Measurements from ENCODE around the gene KDM6A. TPM values are rescaled to one million over a fixed set of nuclear protein-coding genes. Genes with fewer than 3 reads are reported as not detected.

KDM6A gene
- total RNA-seq, 1 experiment from 2014 or later: 40.9 TPM

GRCh38 chrX:44829832-44830231 lies 43.2 kb upstream of the KDM6A start:
- Histone ChIP-seq H3K36me3 (ENCODE audit: insufficient read depth, low read length, poor library complexity, severe bottlenecking) (no peaks in the 10 kb centered on the region), H3K27me3 (replicated peaks; ENCODE audit: insufficient read depth, low read depth, low read length, poor library complexity) (no peaks in the 10 kb centered on the region), H3K27ac (ENCODE audit: low read depth, low read length, poor library complexity, severe bottlenecking) (no peak overlapping the region), H3K4me1 (ENCODE audit: insufficient read depth, low read length, poor library complexity, severe bottlenecking) (no peaks in the 10 kb centered on the region), H3K9me3 (ENCODE audit: low read depth, low read length, poor library complexity, severe bottlenecking) (no peaks in the 10 kb centered on the region), H3K4me3 (ENCODE audit: low read depth, low read length, poor library complexity, severe bottlenecking) (no peak overlapping the region)
- BruUV-seq (replicated peaks): no TSS peak
- TF ChIP-seq CTCF (conservative IDR thresholded peaks at IDR 0.05; ENCODE audit: low read depth, low read length): no peak
- TF ChIP-seq EZH2 (IDR thresholded peaks at IDR 0.05; ENCODE audit: borderline replicate concordance, low read depth, low read length, poor library complexity, severe bottlenecking): no peak
- intact Hi-C loops (cut with micrococcal nuclease; ENCODE audit: unreplicated experiment): no loop called here
- ChIA-PET POLR2A (ENCODE audit: low non-redundant PET) (no interaction called here), CTCF (no interaction called here)
- no peak for DNase-seq (ENCODE audit: low spot score)

- Histone ChIP-seq H3K27ac (ENCODE audit: low read depth, low read length, poor library complexity, severe bottlenecking) (no peak overlapping the region), H3K4me1 (ENCODE audit: insufficient read depth, low read length, poor library complexity, severe bottlenecking) (no peaks in the 10 kb centered on the region), H3K4me3 (ENCODE audit: low read depth, low read length, poor library complexity, severe bottlenecking) (no peak overlapping the region), H3K27me3 (replicated peaks; ENCODE audit: insufficient read depth, low read depth, low read length, poor library complexity) (no peaks in the 10 kb centered on the region), H3K36me3 (ENCODE audit: insufficient read depth, low read length, poor library complexity, severe bottlenecking) (no peaks in the 10 kb centered on the region), H3K9me3 (ENCODE audit: low read depth, low read length, poor library complexity, severe bottlenecking) (no peaks in the 10 kb centered on the region)
- CTCF ChIA-PET: no interaction called here
- POLR2A ChIA-PET (ENCODE audit: low non-redundant PET): no interaction called here
- TF ChIP-seq CTCF (conservative IDR thresholded peaks at IDR 0.05; ENCODE audit: low read depth, low read length) (no peak), EZH2 (IDR thresholded peaks at IDR 0.05; ENCODE audit: borderline replicate concordance, low read depth, low read length, poor library complexity, severe bottlenecking) (no peak)
- intact Hi-C loops (cut with micrococcal nuclease; ENCODE audit: unreplicated experiment): no loop called here
- no peak for DNase-seq (ENCODE audit: low spot score)
- BruUV-seq (replicated peaks): no TSS peak
These were observed 30.3 kb upstream of the KDM6A start for GRCh38 chrX:44842550-44843317.

GRCh38 chrX:44843318-44843702 lies 29.7 kb upstream of the KDM6A start:
- ChIA-PET POLR2A (ENCODE audit: low non-redundant PET) (no interaction called here), CTCF (no interaction called here)
- no peaks in the 10 kb centered on the region for H3K4me1 ChIP-seq (ENCODE audit: insufficient read depth, low read length, poor library complexity, severe bottlenecking)
- TF ChIP-seq EZH2 (IDR thresholded peaks at IDR 0.05; ENCODE audit: borderline replicate concordance, low read depth, low read length, poor library complexity, severe bottlenecking) (no peak), CTCF (conservative IDR thresholded peaks at IDR 0.05; ENCODE audit: low read depth, low read length) (no peak)
- intact Hi-C loops (cut with micrococcal nuclease; ENCODE audit: unreplicated experiment): no loop called here
- DNase-seq (ENCODE audit: low spot score): no peak
- H3K9me3 ChIP-seq (ENCODE audit: low read depth, low read length, poor library complexity, severe bottlenecking): no peaks in the 10 kb centered on the region
- no TSS peak for BruUV-seq (replicated peaks)
- no peak overlapping the region for H3K4me3 ChIP-seq (ENCODE audit: low read depth, low read length, poor library complexity, severe bottlenecking)
- H3K27ac ChIP-seq (ENCODE audit: low read depth, low read length, poor library complexity, severe bottlenecking): no peak overlapping the region
- no peaks in the 10 kb centered on the region for H3K27me3 ChIP-seq (replicated peaks; ENCODE audit: insufficient read depth, low read depth, low read length, poor library complexity)
- H3K36me3 ChIP-seq (ENCODE audit: insufficient read depth, low read length, poor library complexity, severe bottlenecking): no peaks in the 10 kb centered on the region

Measured in A673 (cell line).